ENCODE measurements around the gene SETD9. TPM values are rescaled to one million over a fixed set of nuclear protein-coding genes. Genes with fewer than 3 reads are reported as not detected.

Gene SETD9
- total RNA-seq, 2 donors from 2014 or later: 17.1 to 26.3 TPM

Other genes starting within 250 kb of the SETD9 start
- 10 to 100 TPM in 1 of 2 donors, 1 to 10 TPM in 1; 9.4 to 12.5 TPM for gene MAP3K1, start 94.0 kb upstream of the SETD9 start, total RNA-seq
- 100 to 1,000 TPM in 1 of 2 donors, 10 to 100 TPM in 1; 84.1 to 170 TPM for gene MIER3, start 42.5 kb downstream of the SETD9 start, total RNA-seq